ENCODE measurements around the gene ZNF107.
"Not testable (repeated sequence)": the region's sequence is repeated elsewhere in the genome, so short reads cannot be mapped to it uniquely, and the experiment has no call there.

DNA sequence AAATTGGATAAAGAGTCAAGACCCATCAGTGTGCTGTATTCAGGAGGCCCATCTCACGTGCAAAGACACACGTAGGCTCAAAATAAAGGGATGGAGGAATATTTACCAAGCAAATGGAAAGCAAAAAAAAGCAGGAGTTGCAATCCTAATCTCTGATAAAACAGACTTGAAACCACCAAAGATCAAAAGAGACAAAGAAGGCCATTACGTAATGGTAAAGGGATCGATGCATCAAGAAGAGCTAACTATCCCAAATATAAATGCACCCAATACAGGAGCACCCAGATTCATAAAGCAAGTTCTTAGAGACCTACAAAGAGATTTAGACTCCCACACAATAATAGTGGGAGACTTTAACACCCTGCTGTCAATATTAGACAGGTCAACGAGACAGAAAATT lies 3.8 kb upstream of the ZNF107 start:
- TF ChIP-seq, protein P1, sequence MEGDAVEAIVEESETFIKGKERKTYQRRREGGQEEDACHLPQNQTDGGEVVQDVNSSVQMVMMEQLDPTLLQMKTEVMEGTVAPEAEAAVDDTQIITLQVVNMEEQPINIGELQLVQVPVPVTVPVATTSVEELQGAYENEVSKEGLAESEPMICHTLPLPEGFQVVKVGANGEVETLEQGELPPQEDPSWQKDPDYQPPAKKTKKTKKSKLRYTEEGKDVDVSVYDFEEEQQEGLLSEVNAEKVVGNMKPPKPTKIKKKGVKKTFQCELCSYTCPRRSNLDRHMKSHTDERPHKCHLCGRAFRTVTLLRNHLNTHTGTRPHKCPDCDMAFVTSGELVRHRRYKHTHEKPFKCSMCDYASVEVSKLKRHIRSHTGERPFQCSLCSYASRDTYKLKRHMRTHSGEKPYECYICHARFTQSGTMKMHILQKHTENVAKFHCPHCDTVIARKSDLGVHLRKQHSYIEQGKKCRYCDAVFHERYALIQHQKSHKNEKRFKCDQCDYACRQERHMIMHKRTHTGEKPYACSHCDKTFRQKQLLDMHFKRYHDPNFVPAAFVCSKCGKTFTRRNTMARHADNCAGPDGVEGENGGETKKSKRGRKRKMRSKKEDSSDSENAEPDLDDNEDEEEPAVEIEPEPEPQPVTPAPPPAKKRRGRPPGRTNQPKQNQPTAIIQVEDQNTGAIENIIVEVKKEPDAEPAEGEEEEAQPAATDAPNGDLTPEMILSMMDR (IDR thresholded peaks at IDR 0.05; ENCODE audit: insufficient read depth, low read depth, low read length): not testable (repeated sequence)
- not testable (repeated sequence) for TF ChIP-seq EZH2 (IDR thresholded peaks at IDR 0.05; ENCODE audit: insufficient read depth, low read length)
